GM21529 (cell line): ENCODE data around the gene MGAT4D.
"Not testable (repeated sequence)": the region's sequence is repeated elsewhere in the genome, so short reads cannot be mapped to it uniquely, and the experiment has no call there.

Experiments
- ATAC-seq: cut with Tn5 transposase; IDR thresholded peaks from one replicate; pipeline ENCODE4 v1.9.1; 2021; ENCODE audit not compliant: unreplicated experiment

The MGAT4D gene

GRCh38 chr4:140444347-140444746 lies 53.7 kb downstream of the MGAT4D start:
- ATAC-seq, result not testable (repeated sequence)

GRCh38 chr4:140439644-140440142 lies 58.4 kb downstream of the MGAT4D start:
- no peak for ATAC-seq

- no peak for ATAC-seq
Observed at GRCh38 chr4:140427919-140428471, 70.1 kb downstream of the MGAT4D start.

DNA sequence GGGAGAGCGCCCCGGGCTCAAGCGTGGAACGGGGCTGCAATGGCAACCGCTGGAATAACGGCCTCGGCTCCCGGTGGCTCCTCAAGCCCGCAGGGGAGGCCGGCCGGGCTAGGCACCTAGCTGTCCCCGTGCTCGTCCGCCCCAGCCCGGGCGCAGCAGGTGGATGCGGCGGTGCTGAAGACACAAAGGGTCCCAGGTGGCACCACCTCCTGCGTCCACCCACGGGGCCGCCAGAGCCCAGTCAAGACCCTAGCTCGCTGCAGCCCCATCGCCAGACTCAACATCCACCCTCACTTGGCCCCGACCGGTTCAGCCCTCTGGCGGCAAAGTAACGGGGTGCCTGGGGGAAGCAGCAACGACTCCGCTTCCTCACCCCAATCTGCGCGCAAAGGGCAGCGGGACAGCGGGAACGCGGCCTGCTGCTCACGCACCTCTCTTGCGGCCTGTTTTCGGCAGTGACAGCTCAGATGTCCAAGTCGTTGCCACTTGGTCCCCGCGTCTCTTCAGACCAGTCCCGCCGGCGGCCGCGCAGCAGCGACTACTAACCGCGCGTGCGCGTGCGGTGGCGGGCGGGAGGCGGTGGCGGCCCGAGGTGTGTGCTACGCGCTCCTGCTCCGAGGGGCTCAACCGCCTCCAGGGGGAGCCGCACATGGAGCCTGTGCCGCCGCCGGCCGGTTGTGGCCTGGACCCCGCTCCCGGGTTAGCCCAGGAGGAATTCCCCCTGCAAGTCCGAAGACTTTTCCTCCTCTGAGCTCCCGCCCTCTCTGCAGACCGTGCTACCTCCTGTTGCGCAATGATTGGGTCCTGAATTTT lies 70.8 kb downstream of the MGAT4D start, which contains the start of gene CLGN:
TSS of gene CLGN (minus strand) at position 543 of the 813 bp plus-strand sequence. CDS start 14,570 bp downstream, outside the sequence.
- peak; percentile 87 for ATAC-seq

DNA sequence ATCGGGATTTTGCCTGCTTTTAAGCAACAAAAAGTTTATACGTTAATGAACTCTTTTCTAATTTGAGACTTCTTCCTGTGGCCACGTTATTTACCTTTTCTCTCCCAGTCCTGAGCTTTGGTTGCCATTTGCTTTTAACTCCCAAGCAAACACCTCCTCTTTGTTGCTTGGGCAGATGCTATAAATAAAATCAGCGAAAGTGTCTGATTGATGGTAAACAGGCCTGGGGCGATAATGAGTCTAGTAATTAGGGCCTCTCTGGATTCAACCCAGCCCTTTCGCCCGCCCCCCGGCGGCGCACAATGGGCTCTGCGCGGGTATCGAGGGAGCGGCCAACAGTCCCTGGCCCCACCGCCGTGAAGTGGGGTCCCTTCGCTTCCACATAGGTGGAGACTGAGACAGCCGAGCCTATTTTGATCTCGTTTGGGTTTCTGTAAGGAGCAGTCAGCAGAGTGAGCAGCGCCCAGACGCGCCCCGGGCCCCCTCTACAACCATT lies 71.4 kb downstream of the MGAT4D start:
- peak; percentile 14 for ATAC-seq

DNA sequence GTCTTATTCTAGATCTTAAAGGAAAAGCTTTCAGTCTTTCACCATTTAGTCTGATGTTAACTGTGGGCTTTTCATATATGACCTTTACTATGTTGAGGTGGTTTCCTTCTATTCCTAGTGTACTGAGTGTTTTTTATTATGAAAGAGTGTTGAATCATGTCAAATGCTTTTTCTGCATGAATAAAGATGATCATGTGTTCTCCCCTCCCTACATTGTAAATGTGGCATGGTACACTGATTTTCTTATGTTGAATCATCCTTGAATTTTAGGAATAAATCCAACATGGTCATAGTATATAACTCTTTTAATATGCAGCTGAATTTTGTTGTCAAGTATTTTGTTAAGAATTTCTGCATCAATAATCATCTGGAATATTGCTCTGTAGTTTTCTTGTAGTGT lies 75.0 kb downstream of the MGAT4D start:
- no peak for ATAC-seq

GRCh38 chr4:140413130-140413969 lies 84.7 kb downstream of the MGAT4D start:
- ATAC-seq, result not testable (repeated sequence)

GRCh38 chr4:140408974-140409373 lies 89.1 kb downstream of the MGAT4D start:
- no peak for ATAC-seq

- ATAC-seq, result no peak
Observed at GRCh38 chr4:140406292-140406691, 91.8 kb downstream of the MGAT4D start.

DNA sequence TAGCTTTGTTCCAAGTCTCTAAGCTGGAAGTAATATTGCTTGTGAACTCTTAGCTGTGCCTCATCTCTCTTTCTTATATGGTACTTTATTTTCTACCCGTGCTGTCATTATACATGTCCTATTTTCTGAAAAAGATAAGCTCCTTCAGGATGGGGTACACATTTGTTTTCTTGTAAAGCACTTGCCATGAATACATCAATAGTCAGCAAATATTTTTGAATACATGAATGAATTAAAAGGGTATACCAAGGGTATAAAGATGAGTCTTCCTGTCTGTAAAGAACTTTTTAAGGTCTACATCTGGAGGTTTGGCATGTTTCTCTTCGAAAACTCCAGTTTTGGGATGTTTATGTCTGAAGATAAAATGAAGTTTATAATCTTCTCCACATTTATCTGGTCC lies 98.0 kb downstream of the MGAT4D start:
- ATAC-seq, result no peak

- no peak for ATAC-seq
Observed at GRCh38 chr4:140395668-140396067, 102.4 kb downstream of the MGAT4D start.
